GM18868 (cell line): ENCODE data around the gene CST11.
A peak's percentile ranks its signal among the peaks of the same experiment; 100 is the strongest.

Experiments used
- ATAC-seq: cut with Tn5 transposase; IDR thresholded peaks from one replicate; pipeline ENCODE4 v1.9.1; 2021; ENCODE audit warnings: mild to moderate bottlenecking, moderate library complexity; ENCODE audit not compliant: unreplicated experiment

Gene CST11

GRCh38 chr20:23454816-23455215 is 2.1 kb upstream of the CST11 start:
- no peak for ATAC-seq

DNA sequence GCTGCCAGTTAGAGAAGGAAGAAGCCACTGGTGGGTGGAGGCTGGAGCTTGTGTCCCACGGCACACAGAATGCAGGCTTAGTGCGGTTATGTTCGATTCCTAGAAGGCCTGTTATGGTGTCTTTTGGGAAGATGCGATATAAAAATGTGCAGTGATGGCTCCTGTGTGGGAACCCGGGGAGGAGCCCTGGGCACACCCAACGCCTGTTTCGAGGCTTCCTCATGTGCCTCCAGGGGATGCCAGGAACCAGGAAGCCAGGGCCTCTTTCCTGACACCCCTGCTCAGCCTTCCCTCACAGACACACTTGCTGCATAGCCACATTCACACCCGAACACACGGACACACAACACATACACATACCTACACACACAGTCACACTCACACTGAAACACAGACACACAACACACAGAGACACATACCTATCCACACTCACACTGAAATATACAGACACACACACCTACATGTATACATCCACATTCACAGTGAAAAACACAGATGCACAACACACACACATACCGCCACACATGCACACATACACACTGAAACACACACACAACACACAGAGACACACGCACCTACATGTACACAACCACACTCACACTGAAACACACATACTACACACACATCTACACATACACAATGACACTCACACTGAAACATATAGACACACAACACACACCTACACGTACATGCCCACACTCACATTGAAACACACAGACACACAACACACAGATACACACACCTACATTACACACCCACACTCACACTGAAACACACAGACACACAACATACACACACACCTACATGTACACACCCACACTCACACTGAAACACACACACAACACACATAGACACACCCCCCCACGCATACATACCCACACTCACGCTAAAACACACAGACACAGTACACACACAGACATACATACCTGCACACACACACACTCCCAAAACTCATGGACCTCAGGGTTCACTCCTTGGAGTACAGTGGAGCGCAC is 1.2 kb upstream of the CST11 start:
- ATAC-seq = no peak

DNA sequence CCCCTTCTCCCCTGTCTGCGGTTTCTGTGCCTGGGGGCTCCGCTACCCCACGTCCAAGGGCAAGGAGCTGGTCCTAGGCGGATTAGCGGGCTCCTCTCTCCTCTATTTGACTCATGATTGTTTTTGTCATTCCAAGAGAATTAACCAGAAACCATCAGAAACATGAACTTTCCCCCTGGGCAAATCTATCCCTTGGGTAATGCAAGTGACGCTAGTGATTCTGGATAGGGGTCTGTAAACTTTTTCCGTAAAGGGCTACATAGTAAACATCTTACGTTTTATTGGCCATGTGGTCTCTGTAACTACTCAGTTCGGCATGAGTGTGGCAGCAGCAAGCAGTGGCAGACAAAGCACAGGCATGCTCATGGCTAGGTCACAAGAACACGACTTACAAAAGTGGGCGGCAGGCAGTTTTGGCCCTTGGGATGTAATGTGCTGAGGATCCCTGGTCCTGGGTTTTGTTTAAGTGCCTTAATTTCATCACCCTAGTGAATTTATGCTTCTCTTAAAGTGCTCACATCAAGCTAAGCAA is 654 bp downstream of the CST11 start:
- no peak for ATAC-seq

DNA sequence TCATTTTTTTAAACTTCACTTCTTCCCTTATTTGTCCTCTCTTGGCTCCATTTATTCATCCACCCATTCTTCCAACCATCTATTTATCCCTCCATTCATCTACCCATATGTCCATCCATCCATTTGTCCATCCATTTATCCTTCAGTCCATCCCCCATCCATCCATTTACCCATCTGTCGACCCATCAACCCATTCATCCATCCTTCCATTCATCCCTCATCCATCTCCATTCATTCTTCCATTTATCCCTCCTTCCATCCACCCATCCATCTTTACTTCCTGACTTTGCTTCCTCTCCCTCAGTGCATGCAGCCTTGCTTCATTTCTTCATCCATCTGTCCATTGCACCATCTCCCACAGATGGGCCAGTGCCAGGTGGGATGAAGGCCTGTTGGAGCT is 1.8 kb downstream of the CST11 start:
- no peak for ATAC-seq

DNA sequence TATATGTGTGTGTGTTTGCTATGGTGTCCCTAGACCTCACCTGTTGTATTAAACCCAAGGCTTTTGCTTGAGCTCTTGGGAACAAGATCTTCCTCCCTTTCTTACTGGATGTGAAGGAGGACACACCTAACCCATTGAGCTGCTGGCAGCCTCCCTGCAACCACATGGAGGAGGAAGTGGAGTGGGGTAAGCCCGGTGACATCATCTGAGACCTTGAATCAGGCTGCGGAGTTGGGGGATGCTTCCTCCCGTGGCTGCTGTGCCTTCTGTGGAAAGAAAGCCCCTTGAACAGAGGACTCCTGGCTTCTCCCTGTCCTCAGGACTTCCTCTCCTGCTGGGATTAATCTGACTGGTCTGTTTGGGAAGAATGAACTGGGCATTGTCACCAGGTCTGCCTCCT is 3.3 kb downstream of the CST11 start:
- peak; percentile 78 for ATAC-seq

DNA sequence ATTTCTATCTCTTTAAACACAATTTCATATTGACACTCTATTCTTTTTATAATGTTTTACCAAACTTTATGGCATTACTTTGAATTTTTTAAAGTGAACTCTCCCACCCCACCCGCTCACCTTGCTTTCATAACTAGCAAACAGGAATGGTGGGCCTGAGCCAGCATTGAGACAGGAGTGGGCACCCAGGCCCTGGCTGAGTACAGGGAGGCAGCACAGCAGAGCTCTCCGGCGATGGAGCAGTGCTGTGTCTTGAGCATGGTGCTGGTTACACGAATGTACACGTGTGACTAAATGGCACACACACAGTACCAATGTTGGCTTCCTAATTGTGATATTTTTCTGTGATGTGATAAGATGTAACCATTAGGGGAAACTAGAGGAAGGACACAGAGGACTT is 4.5 kb downstream of the CST11 start:
- no peak for ATAC-seq

DNA sequence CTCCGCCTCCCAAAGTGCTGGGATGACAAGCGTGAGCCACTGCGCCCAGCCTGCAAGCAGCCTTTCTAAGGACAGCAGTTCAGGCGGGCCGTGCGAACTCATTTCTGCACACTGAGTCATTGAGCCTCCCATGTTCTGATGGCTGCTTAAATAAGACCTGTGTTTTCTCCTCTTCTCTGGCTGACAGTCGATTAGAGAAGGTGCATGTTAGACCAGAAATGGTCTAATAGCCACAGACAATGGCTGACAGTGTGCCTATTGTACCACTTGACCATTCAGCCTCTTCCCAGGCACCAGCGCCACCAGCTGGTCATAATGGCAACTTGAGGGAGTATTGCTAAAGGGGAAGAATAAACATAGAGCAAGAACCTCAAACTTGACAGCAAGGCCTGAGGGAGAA is 6.2 kb downstream of the CST11 start:
- peak; percentile 71 for ATAC-seq

DNA sequence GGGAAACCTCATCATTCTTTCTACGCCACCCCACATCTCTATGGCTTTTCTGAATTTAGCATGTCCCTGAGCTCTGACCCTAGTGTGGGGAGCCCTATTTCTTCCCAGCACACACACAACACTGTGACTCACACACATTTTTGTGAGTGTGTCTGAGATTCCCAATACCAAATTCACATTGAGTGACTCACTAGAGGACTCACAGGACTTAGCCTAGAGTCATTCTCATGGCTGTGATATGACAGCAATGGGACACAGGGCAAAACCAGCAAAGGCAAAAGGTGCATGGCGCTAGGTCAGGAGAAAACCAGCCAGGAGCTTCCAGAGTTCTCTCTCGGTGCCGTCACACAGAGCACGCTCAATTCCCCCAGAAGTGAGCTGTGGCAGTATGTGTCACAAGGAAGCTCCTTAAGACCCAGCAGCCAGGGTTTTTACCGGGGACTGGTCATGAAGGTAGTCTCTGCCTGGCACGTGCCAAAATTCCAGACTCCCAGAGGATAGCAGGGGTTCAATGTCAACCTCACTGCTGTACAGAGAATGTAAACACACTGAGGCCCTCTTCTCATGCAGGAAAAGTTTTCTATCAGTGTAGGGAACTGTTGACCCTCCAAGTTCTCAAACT is 7.0 kb downstream of the CST11 start:
- no peak for ATAC-seq

GRCh38 chr20:23444859-23445258 is 7.8 kb downstream of the CST11 start:
- no peak for ATAC-seq

- no peak for ATAC-seq
These were observed 10.2 kb downstream of the CST11 start for GRCh38 chr20:23442436-23442835.

- ATAC-seq = peak; percentile 67
These were observed 10.8 kb downstream of the CST11 start for GRCh38 chr20:23441850-23442313.

DNA sequence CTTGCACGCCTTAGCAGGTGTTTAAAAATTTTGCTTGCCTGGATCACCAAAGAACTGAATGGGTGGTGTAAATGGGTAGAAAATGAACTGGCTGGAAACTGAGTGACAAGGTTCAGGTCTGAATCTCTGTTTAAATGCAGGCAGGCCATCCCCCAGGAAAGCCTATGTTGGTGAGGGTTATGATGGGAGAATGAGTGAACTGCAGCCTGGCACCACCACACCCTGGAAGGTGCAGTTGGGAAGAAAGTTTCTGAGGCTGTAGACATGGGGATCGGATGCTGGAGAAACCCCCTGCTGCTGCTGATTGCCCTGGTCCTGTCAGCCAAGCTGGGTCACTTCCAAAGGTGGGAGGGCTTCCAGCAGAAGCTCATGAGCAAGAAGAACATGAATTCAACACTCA is 12.7 kb downstream of the CST11 start:
- no peak for ATAC-seq

GRCh38 chr20:23438661-23439060 is 14.0 kb downstream of the CST11 start:
- no peak for ATAC-seq

DNA sequence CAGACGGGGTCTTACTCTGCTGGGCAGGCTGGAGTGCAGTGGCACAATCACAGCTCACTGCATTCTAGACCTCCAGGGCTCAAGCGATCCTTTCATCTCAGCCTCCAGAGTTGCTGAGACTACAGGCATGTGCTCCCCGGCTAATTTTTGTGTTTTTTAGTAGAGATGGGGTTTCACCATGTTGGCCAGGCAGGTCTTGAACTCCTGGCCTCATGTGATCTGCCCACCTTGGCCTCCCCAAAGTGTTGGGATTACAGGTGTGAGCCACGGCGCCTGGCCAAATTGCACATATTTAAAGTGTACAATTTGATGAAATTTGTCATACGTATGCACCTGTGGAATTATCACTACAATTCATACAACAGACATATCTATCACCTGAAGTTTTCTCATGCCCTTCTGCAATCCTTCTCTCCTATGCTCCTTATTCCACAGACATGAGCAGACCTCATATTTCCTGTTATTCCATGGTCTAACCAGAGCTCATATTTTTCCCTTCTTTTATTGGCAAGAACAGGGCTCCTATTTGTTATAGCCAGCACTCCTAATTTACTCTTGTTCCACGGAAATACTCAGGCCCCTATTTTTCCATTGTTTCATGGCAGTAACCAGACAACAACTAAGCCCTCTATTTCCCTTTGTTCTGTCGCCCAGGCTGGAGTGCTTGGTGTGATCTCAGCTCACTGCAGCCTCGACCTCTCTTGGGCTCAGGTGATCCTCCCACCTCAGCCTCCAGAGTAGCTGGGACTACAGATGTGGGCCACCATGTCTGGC is 15.4 kb downstream of the CST11 start:
- ATAC-seq = no peak

GRCh38 chr20:23436681-23437080 is 16.0 kb downstream of the CST11 start:
- no peak for ATAC-seq

DNA sequence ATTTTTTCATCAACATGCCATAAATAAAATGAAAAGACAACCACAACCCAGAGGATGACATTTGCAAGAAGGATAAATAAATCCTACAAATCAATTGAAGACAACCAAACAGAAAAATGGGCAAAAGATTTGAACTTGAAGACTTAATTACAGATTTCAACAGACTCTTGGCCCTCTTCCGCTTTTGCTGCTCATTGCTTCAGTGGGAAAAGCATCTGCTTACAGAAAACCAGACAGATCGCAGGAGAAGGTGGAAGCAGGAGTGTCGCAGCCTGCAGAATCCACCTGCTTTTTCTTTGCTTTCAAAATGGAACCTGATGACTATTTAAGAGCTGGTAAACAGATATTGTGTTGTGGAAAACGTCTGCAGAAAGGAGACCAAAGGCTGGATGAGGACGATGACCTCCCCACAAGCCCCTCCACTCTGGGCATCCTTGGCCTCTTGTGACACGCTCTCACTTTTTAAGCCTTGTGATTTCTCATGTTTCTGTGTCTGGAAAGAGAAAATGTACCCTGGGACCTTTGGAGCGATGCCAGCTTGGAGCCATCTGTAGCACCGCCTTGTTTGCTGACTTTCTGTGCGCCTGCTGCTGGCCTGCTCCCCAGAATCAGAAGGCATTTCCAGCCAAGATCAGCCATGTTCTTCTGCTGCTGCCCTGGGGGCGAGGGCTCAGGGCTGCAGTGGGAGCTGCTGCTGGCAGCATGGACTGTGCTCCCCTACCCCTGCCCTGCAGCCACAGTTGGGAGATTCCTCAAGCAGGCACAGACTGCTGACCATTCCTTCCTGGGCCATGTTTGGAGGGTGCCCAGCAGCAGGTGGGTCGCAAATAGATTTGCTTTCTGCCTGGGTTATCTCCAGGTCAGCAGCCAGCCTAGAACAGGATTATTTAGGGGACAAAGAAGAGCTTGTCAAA is 16.8 kb downstream of the CST11 start:
- ATAC-seq = no peak

- ATAC-seq = no peak
These were observed 18.0 kb downstream of the CST11 start for GRCh38 chr20:23434521-23435313.

- ATAC-seq = no peak
These were observed 19.0 kb downstream of the CST11 start for GRCh38 chr20:23433628-23434027.

- ATAC-seq = no peak
These were observed 27.5 kb downstream of the CST11 start for GRCh38 chr20:23425129-23425528.
